Trophoblast cell (in vitro differentiated cells and primary cell): ENCODE results near the gene DNTT.

Experiments
- DNase-seq, 2 donors: peaks; one replicate each; pipeline ENCODE4 v3.0.0-alpha.2; 2016
- H2AFZ ChIP-seq: 2 replicates; pipeline ENCODE4 v1.6.1; 2013; ENCODE audit warnings: low read length, moderate library complexity, mild to moderate bottlenecking; ENCODE audit not compliant: insufficient read depth, poor library complexity
- H2AK5ac ChIP-seq: 2 replicates; pipeline ENCODE4 v1.6.1; 2013; ENCODE audit warnings: mild to moderate bottlenecking, low read length
- H2BK120ac ChIP-seq: 2 replicates; pipeline ENCODE4 v1.6.1; 2013; ENCODE audit warnings: low read length, mild to moderate bottlenecking, moderate library complexity; ENCODE audit not compliant: insufficient read depth, poor library complexity
- H2BK12ac ChIP-seq: 2 replicates; pipeline ENCODE4 v1.6.1; 2013; ENCODE audit warnings: mild to moderate bottlenecking, low read length, moderate library complexity
- H2BK5ac ChIP-seq: 2 replicates; pipeline ENCODE4 v1.6.1; 2013; ENCODE audit warnings: low read length, low read depth, moderate library complexity, mild to moderate bottlenecking; ENCODE audit not compliant: poor library complexity
- H3K14ac ChIP-seq: 2 replicates; pipeline ENCODE4 v1.6.1; 2013; ENCODE audit warnings: mild to moderate bottlenecking, low read length
- H3K18ac ChIP-seq: 2 replicates; pipeline ENCODE4 v1.6.1; 2013; ENCODE audit warnings: mild to moderate bottlenecking, low read length
- H3K23ac ChIP-seq: 2 replicates; pipeline ENCODE4 v1.6.1; 2013; ENCODE audit warnings: low read length
- H3K27ac ChIP-seq: 2 replicates; pipeline ENCODE4 v1.5.1; 2013; ENCODE audit warnings: low read depth, mild to moderate bottlenecking, inconsistent platforms, low read length, moderate library complexity
- H3K27me3 ChIP-seq: 2 replicates; pipeline ENCODE4 v1.6.1; 2013; ENCODE audit warnings: inconsistent platforms, mild to moderate bottlenecking, low read length, moderate library complexity; ENCODE audit not compliant: insufficient read depth
- H3K36me3 ChIP-seq, 2 experiments: 1 replicate in 1 of 2; 2 replicates in 1 of 2; pipeline ENCODE4 v1.6.1; 2013; ENCODE audit warnings: low read length in 2 of 2, mild to moderate bottlenecking in 2 of 2, moderate library complexity in 1 of 2; ENCODE audit not compliant: insufficient read depth in 2 of 2, control insufficient read depth in 1 of 2
- H3K4ac ChIP-seq: 2 replicates; pipeline ENCODE4 v1.6.1; 2013; ENCODE audit warnings: low read depth, mild to moderate bottlenecking, low read length, moderate library complexity
- H3K4me1 ChIP-seq, 2 experiments: 1 replicate in 1 of 2; 2 replicates in 1 of 2; pipeline ENCODE4 v1.6.1; 2013; ENCODE audit warnings: low read length in 2 of 2, mild to moderate bottlenecking in 2 of 2, moderate library complexity in 1 of 2; ENCODE audit not compliant: insufficient read depth in 2 of 2, control insufficient read depth in 1 of 2
- H3K4me2 ChIP-seq: 2 replicates; pipeline ENCODE4 v1.6.1; 2013; ENCODE audit warnings: inconsistent platforms, mild to moderate bottlenecking, low read length, moderate library complexity
- H3K4me3 ChIP-seq: 2 replicates; pipeline ENCODE4 v1.5.1; 2013; ENCODE audit warnings: mild to moderate bottlenecking, low read depth, low read length, inconsistent platforms
- H3K79me1 ChIP-seq: one replicate; pipeline ENCODE4 v1.6.1; 2013; ENCODE audit warnings: low read length
- H3K79me2 ChIP-seq: 2 replicates; pipeline ENCODE4 v1.6.1; 2013; ENCODE audit warnings: low read length, mild to moderate bottlenecking; ENCODE audit not compliant: control insufficient read depth, insufficient read depth, poor library complexity
- H3K9ac ChIP-seq: 2 replicates; pipeline ENCODE4 v1.6.1; 2013; ENCODE audit warnings: mild to moderate bottlenecking, low read length
- H3K9me3 ChIP-seq: 2 replicates; pipeline ENCODE4 v1.6.1; 2013; ENCODE audit warnings: low read depth, mild to moderate bottlenecking, control low read depth, inconsistent platforms, low read length; ENCODE audit not compliant: insufficient read depth
- H4K12ac ChIP-seq: 2 replicates; pipeline ENCODE4 v1.6.1; 2013; ENCODE audit warnings: low read depth, mild to moderate bottlenecking, low read length, moderate library complexity
- H4K8ac ChIP-seq: 2 replicates; pipeline ENCODE4 v1.6.1; 2013; ENCODE audit warnings: low read depth, mild to moderate bottlenecking, low read length, moderate library complexity
- H4K91ac ChIP-seq: one replicate; pipeline ENCODE4 v1.6.1; 2013; ENCODE audit warnings: low read depth, mild to moderate bottlenecking, low read length, moderate library complexity
- WGBS: extraction: QIAGEN DNeasy Blood & Tissue Kit; methylation state at CpG from one replicate; pipeline ENCODE4 v1.1.7; 2013; ENCODE audit warnings: missing lambda C conversion rate; ENCODE audit not compliant: insufficient read length, insufficient coverage; ENCODE audit errors: extremely low coverage; 5-methylcytosine and 5-hydroxymethylcytosine counted together

The DNTT gene

DNA sequence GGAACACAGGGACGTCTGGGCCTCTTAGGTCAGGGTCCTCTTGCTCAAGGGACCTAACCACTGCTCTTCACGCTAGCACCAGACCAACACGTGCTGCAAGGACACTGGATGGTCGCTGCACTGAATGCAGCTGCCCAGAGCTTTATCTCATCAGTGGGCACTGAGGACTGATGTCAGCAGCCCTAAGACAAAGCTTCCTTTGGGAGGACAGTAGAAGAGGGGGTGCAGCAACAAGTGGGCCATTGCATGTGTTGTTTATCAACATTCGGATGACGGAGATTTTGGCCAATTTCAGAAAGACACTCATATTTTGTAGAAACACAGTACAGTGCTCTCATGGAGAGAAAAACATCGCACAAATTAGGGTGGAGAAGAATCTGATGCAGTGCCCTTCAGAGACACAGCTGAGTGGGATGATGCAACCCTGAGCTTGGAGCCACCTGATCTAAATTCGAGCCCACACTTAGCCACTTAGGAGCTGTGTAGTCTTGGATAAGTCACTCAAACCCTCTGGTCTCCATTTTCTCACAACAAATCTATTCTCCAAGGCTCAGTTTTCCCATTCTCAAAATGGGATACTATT is 52.9 kb downstream of the DNTT start:
- H2BK5ac ChIP-seq: no peak overlapping the region
- H3K9ac ChIP-seq: no peak overlapping the region
- no peak overlapping the region for H3K18ac ChIP-seq
- no peak overlapping the region for H3K23ac ChIP-seq
- DNase-seq: no peak
- H3K9me3 ChIP-seq: peaks cover 2% of the 10 kb centered on the region
- peak overlapping the region; percentile 18 for H3K4me3 ChIP-seq
- no peak overlapping the region for H3K14ac ChIP-seq
- no peak overlapping the region for H2AK5ac ChIP-seq
- no peak overlapping the region for H2AFZ ChIP-seq
- no peak overlapping the region for H2BK120ac ChIP-seq
- no peak overlapping the region for H2BK12ac ChIP-seq
- H3K36me3 ChIP-seq: no peaks in the 10 kb centered on the region
- no peak overlapping the region for H3K4me2 ChIP-seq
- no peak overlapping the region for H3K4ac ChIP-seq
- H4K8ac ChIP-seq: no peak overlapping the region
- no peaks in the 10 kb centered on the region for H3K4me1 ChIP-seq
- H3K27me3 ChIP-seq: no peaks in the 10 kb centered on the region
- WGBS: no CpG with 5 or more reads among the region's 8 CpGs
- no peak overlapping the region for H4K12ac ChIP-seq
- no peak overlapping the region for H3K27ac ChIP-seq
- no peaks in the 10 kb centered on the region for H3K79me2 ChIP-seq
- no peak overlapping the region for H4K91ac ChIP-seq
- H3K79me1 ChIP-seq: no peaks in the 10 kb centered on the region

GRCh38 chr10:96358851-96359540 is 54.8 kb downstream of the DNTT start, which contains the start of gene OPALIN:
OPALIN (minus strand) TSS chr10:96359002; CDS start chr10:96358896, 106 bp downstream.
- H3K36me3 ChIP-seq: no peaks in the 10 kb centered on the region
- no peak within 1 kb of the TSS for H3K4me2 ChIP-seq
- no peak within 1 kb of the TSS for H2BK12ac ChIP-seq
- H3K23ac ChIP-seq: no peak within 1 kb of the TSS
- no peak within 1 kb of the TSS for H2AFZ ChIP-seq
- no peaks in the 10 kb centered on the region for H3K27me3 ChIP-seq
- H4K91ac ChIP-seq: no peak within 1 kb of the TSS
- no peak within 1 kb of the TSS for H3K14ac ChIP-seq
- H2AK5ac ChIP-seq: no peak within 1 kb of the TSS
- H3K4me1 ChIP-seq: no peaks in the 10 kb centered on the region
- H4K12ac ChIP-seq: no peak within 1 kb of the TSS
- no peak within 1 kb of the TSS for H3K9ac ChIP-seq
- H3K4me3 ChIP-seq: no peak within 1 kb of the TSS
- no peaks in the 10 kb centered on the region for H3K79me2 ChIP-seq
- H3K27ac ChIP-seq: no peak within 1 kb of the TSS
- no peak within 1 kb of the TSS for H2BK120ac ChIP-seq
- H3K4ac ChIP-seq: no peak within 1 kb of the TSS
- H3K18ac ChIP-seq: no peak within 1 kb of the TSS
- H4K8ac ChIP-seq: no peak within 1 kb of the TSS
- no peak for DNase-seq
- no peak within 1 kb of the TSS for H2BK5ac ChIP-seq
- H3K9me3 ChIP-seq: peaks cover 2% of the 10 kb centered on the region
- WGBS: no CpG with 5 or more reads among the region's 7 CpGs
- H3K79me1 ChIP-seq: no peaks in the 10 kb centered on the region

DNA sequence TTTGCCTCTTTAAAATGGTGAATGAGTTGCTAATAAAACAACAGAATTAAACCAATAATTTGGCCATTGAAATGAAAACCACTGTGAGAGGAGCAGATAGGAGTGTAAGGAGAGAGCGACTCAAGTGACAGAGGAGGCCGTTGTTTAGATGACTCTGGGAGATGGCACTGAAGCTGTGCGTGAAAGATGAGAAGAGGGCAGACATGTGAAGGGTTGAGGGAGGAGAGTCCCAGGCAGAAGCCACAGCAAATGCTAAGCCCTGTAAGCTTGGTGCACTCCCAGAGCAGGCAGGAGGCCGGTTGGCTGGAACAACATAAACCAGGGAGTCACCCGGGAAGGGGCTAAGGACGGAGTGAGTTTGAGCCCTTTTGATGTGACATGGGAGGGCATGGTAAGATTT is 55.4 kb downstream of the DNTT start:
- no peaks in the 10 kb centered on the region for H3K79me1 ChIP-seq
- H3K79me2 ChIP-seq: no peaks in the 10 kb centered on the region
- no peak overlapping the region for H3K4me2 ChIP-seq
- no peak overlapping the region for H3K4me3 ChIP-seq
- H3K4me1 ChIP-seq: no peaks in the 10 kb centered on the region
- no peak overlapping the region for H2AK5ac ChIP-seq
- no peak overlapping the region for H2BK12ac ChIP-seq
- no peak overlapping the region for H3K18ac ChIP-seq
- no peak overlapping the region for H3K27ac ChIP-seq
- no peak overlapping the region for H3K14ac ChIP-seq
- no peak overlapping the region for H2BK120ac ChIP-seq
- no peak overlapping the region for H4K91ac ChIP-seq
- WGBS: no CpG with 5 or more reads among the region's 6 CpGs
- H3K4ac ChIP-seq: no peak overlapping the region
- H3K9ac ChIP-seq: no peak overlapping the region
- H2BK5ac ChIP-seq: no peak overlapping the region
- H3K27me3 ChIP-seq: no peaks in the 10 kb centered on the region
- H4K12ac ChIP-seq: no peak overlapping the region
- H4K8ac ChIP-seq: no peak overlapping the region
- DNase-seq: no peak
- no peaks in the 10 kb centered on the region for H3K36me3 ChIP-seq
- no peak overlapping the region for H2AFZ ChIP-seq
- peaks cover 2% of the 10 kb centered on the region for H3K9me3 ChIP-seq
- no peak overlapping the region for H3K23ac ChIP-seq

GRCh38 chr10:96360331-96360730 is 56.1 kb downstream of the DNTT start:
- Histone ChIP-seq H3K27me3 (no peaks in the 10 kb centered on the region), H3K27ac (no peak overlapping the region), H4K8ac (no peak overlapping the region), H3K18ac (no peak overlapping the region), H4K12ac (no peak overlapping the region), H3K4me3 (no peak overlapping the region), H2BK12ac (no peak overlapping the region), H3K79me2 (no peaks in the 10 kb centered on the region), H3K79me1 (no peaks in the 10 kb centered on the region), H2BK5ac (no peak overlapping the region), H3K23ac (no peak overlapping the region), H3K4me2 (no peak overlapping the region), H2BK120ac (no peak overlapping the region), H2AK5ac (no peak overlapping the region), H4K91ac (no peak overlapping the region), H3K4ac (no peak overlapping the region), H3K9me3 (peaks cover 2% of the 10 kb centered on the region), H3K4me1 (no peaks in the 10 kb centered on the region), H2AFZ (no peak overlapping the region), H3K36me3 (no peaks in the 10 kb centered on the region), H3K14ac (no peak overlapping the region), H3K9ac (no peak overlapping the region)
- WGBS: no CpG with 5 or more reads among the region's 6 CpGs
- DNase-seq: no peak
